ENCODE measurements around the gene NECAB3. TPM values are rescaled to one million over a fixed set of nuclear protein-coding genes. Genes with fewer than 3 reads are reported as not detected.

The NECAB3 gene
- total and polyA plus RNA-seq, 2 donors (not counting 3 experiments of a cell fraction or from before 2014, with no cell fraction given) = 18.1 to 22.4 TPM

GRCh38 chr20:33681288-33681687 lies 7.1 kb upstream of the NECAB3 start:
- TF ChIP-seq MYC (IDR thresholded peaks at IDR 0.05; ENCODE audit: low read depth, low read length) (no peak), POLR2AphosphoS5 (IDR thresholded peaks at IDR 0.05; ENCODE audit: insufficient read depth, low read depth, low read length) (no peak), EZH2 (IDR thresholded peaks at IDR 0.05; ENCODE audit: borderline replicate concordance, low read depth, low read length, severe bottlenecking) (no peak)
- no peaks in the 10 kb centered on the region for H3K36me3 ChIP-seq (ENCODE audit: control insufficient read depth in 2 of 2, extremely low read depth in 1 of 2, insufficient read depth in 2 of 2, low read length in 2 of 2)
- BruUV-seq (replicated peaks) = no TSS peak
- H3K27ac ChIP-seq (ENCODE audit: insufficient read depth, low read depth, low read length) = no peak overlapping the region
- FAIRE-seq (no peak), DNase-seq (ENCODE audit: low read depth, low spot score) (no peak)
- no peaks in the 10 kb centered on the region for H4K20me1 ChIP-seq (replicated peaks; ENCODE audit: control insufficient read depth, extremely low read depth, insufficient read depth, low read length)
- peaks cover 26% of the 10 kb centered on the region for H3K79me2 ChIP-seq (ENCODE audit: control insufficient read depth, insufficient read depth, low read length)
- dilution Hi-C loops (cut with MboI; ENCODE audit: extremely low pct_ligation_motif_present, low sequenced_read_pairs) (no loop called here), intact Hi-C loops (cut with micrococcal nuclease) (no loop called here)
- ChIA-PET CTCF (interaction anchor here (0.5 to 2.9 kb wide), 2 partner anchors 13 to 71 kb away, joined by 3 to 10 read pairs; no protein-coding TSS in a partner anchor), POLR2A (interaction anchor here (1.1 kb wide), 1 partner anchor 312 kb away, joined by 3 read pairs; no protein-coding TSS in a partner anchor)
- H2AFZ ChIP-seq (ENCODE audit: low read depth, low read length) = no peak overlapping the region
- H3K4me2 ChIP-seq (ENCODE audit: insufficient read depth, low read length) = no peak overlapping the region
- no peak overlapping the region for H3K4me3 ChIP-seq (replicated peaks in 1 of 3; ENCODE audit: insufficient read depth in 1 of 3, low read depth in 1 of 3, low read length in 3 of 3)
- H3K9me1 ChIP-seq (replicated peaks; ENCODE audit: control insufficient read depth, extremely low read depth, insufficient read depth, low read length) = no peaks in the 10 kb centered on the region
- H3K9ac ChIP-seq (replicated peaks; ENCODE audit: extremely low read depth, insufficient read depth, low read length) = no peak overlapping the region
- H3K9me3 ChIP-seq (replicated peaks; ENCODE audit: control insufficient read depth, insufficient read depth, low read length) = no peaks in the 10 kb centered on the region
- H3K27me3 ChIP-seq (ENCODE audit: control insufficient read depth in 2 of 2, insufficient read depth in 2 of 2, low read length in 2 of 2) = no peaks in the 10 kb centered on the region
- peaks cover 15% of the 10 kb centered on the region for H3K4me1 ChIP-seq (ENCODE audit: control insufficient read depth, extremely low read depth, insufficient read depth, low read length)

GRCh38 chr20:33680686-33681085 lies 6.5 kb upstream of the NECAB3 start:
- H3K9me1 ChIP-seq (replicated peaks; ENCODE audit: control insufficient read depth, extremely low read depth, insufficient read depth, low read length) = no peaks in the 10 kb centered on the region
- no peak overlapping the region for H3K4me2 ChIP-seq (ENCODE audit: insufficient read depth, low read length)
- DNase-seq (ENCODE audit: low read depth, low spot score) = no peak
- no peaks in the 10 kb centered on the region for H4K20me1 ChIP-seq (replicated peaks; ENCODE audit: control insufficient read depth, extremely low read depth, insufficient read depth, low read length)
- ChIA-PET CTCF (interaction anchor here (2.9 kb wide), 1 partner anchor 13 kb away, joined by 10 read pairs; no protein-coding TSS in a partner anchor), POLR2A (interaction anchor here (1.1 kb wide), 1 partner anchor 313 kb away, joined by 3 read pairs; no protein-coding TSS in a partner anchor)
- intact Hi-C loops (cut with micrococcal nuclease) = no loop called here
- H3K4me3 ChIP-seq (replicated peaks in 1 of 3; ENCODE audit: insufficient read depth in 1 of 3, low read depth in 1 of 3, low read length in 3 of 3) = no peak overlapping the region
- H3K27me3 ChIP-seq (ENCODE audit: control insufficient read depth in 2 of 2, insufficient read depth in 2 of 2, low read length in 2 of 2) = no peaks in the 10 kb centered on the region
- no peak overlapping the region for H2AFZ ChIP-seq (ENCODE audit: low read depth, low read length)
- dilution Hi-C loops (cut with MboI; ENCODE audit: extremely low pct_ligation_motif_present, low sequenced_read_pairs) = no loop called here
- TF ChIP-seq EZH2 (IDR thresholded peaks at IDR 0.05; ENCODE audit: borderline replicate concordance, low read depth, low read length, severe bottlenecking) = no peak
- TF ChIP-seq MYC (IDR thresholded peaks at IDR 0.05; ENCODE audit: low read depth, low read length) = no peak
- TF ChIP-seq GATA2 (IDR thresholded peaks at IDR 0.05; ENCODE audit: insufficient read depth, insufficient read length, low read depth, low read length) = no peak
- no peak for TF ChIP-seq FOS (IDR thresholded peaks at IDR 0.05; ENCODE audit: borderline replicate concordance, insufficient read depth, low read length)
- no peak for TF ChIP-seq POLR2AphosphoS5 (IDR thresholded peaks at IDR 0.05; ENCODE audit: insufficient read depth, low read depth, low read length)
- no peak overlapping the region for H3K27ac ChIP-seq (ENCODE audit: insufficient read depth, low read depth, low read length)
- H3K4me1 ChIP-seq (ENCODE audit: control insufficient read depth, extremely low read depth, insufficient read depth, low read length) = peaks cover 15% of the 10 kb centered on the region
- BruUV-seq (replicated peaks) = no TSS peak
- no peaks in the 10 kb centered on the region for H3K9me3 ChIP-seq (replicated peaks; ENCODE audit: control insufficient read depth, insufficient read depth, low read length)
- peaks cover 26% of the 10 kb centered on the region for H3K79me2 ChIP-seq (ENCODE audit: control insufficient read depth, insufficient read depth, low read length)
- FAIRE-seq = no peak
- no peak overlapping the region for H3K9ac ChIP-seq (replicated peaks; ENCODE audit: extremely low read depth, insufficient read depth, low read length)
- no peaks in the 10 kb centered on the region for H3K36me3 ChIP-seq (ENCODE audit: control insufficient read depth in 2 of 2, extremely low read depth in 1 of 2, insufficient read depth in 2 of 2, low read length in 2 of 2)

All from endothelial cell of umbilical vein (primary cell).